HEK293 (cell line): ENCODE data around the gene PDE4A.

ENCODE experiments used
- KLF1 ChIP-seq: fragments of 450-650 bp; formaldehyde crosslinking; IDR thresholded peaks from 2 replicates; pipeline ENCODE4 v1.5.1; 2016; ENCODE audit warnings: missing biosample characterization, missing genetic modification characterization
- KLF10 ChIP-seq: fragments of 450-650 bp; IDR thresholded peaks from 2 replicates; pipeline ENCODE4 v1.5.1; 2018; ENCODE audit warnings: missing biosample characterization, mild to moderate bottlenecking, missing genetic modification characterization
- KLF8 ChIP-seq: fragments of 450-650 bp; formaldehyde crosslinking; IDR thresholded peaks from 2 replicates; pipeline ENCODE4 v1.5.1; 2016; ENCODE audit warnings: missing biosample characterization, missing genetic modification characterization
- KLF9 ChIP-seq: fragments of 450-650 bp; formaldehyde crosslinking; IDR thresholded peaks from 2 replicates; pipeline ENCODE4 v1.5.1; 2016; ENCODE audit warnings: missing biosample characterization, missing genetic modification characterization, low read depth
- OSR2 ChIP-seq: fragments of 450-650 bp; formaldehyde crosslinking; IDR thresholded peaks from 2 replicates; pipeline ENCODE4 v1.5.1; 2016; ENCODE audit warnings: missing biosample characterization, missing genetic modification characterization
- OVOL3 ChIP-seq: fragments of 450-650 bp; formaldehyde crosslinking; IDR thresholded peaks from 2 replicates; pipeline ENCODE4 v1.5.1; 2016; ENCODE audit warnings: missing biosample characterization, missing genetic modification characterization
- PRDM1 ChIP-seq: fragments of 450-650 bp; formaldehyde crosslinking; IDR thresholded peaks from 2 replicates; pipeline ENCODE4; 2016; ENCODE audit warnings: missing biosample characterization, missing genetic modification characterization
- SALL2 ChIP-seq: fragments of 450-650 bp; formaldehyde crosslinking; IDR thresholded peaks from 2 replicates; pipeline ENCODE4 v1.5.0; 2017; ENCODE audit warnings: missing biosample characterization, mild to moderate bottlenecking, missing genetic modification characterization, borderline replicate concordance
- ZBTB21 ChIP-seq: fragments of 450-650 bp; formaldehyde crosslinking; IDR thresholded peaks from 2 replicates; pipeline ENCODE4 v1.5.1; 2017; ENCODE audit warnings: missing biosample characterization, missing genetic modification characterization
- ZBTB48 ChIP-seq: fragments of 450-650 bp; formaldehyde crosslinking; IDR thresholded peaks from 2 replicates; pipeline ENCODE4 v1.5.1; 2016; ENCODE audit warnings: missing biosample characterization, missing genetic modification characterization
- ZFP69B ChIP-seq: fragments of 450-650 bp; formaldehyde crosslinking; IDR thresholded peaks from 2 replicates; pipeline ENCODE4 v1.5.1; 2016; ENCODE audit warnings: missing biosample characterization, missing genetic modification characterization
- ZIC2 ChIP-seq: fragments of 450-650 bp; formaldehyde crosslinking; IDR thresholded peaks from 2 replicates; pipeline ENCODE4 v1.5.1; 2016; ENCODE audit warnings: missing biosample characterization, missing genetic modification characterization
- ZNF133 ChIP-seq: fragments of 450-650 bp; formaldehyde crosslinking; IDR thresholded peaks from 2 replicates; pipeline ENCODE4 v1.5.1; 2016; ENCODE audit warnings: missing biosample characterization, missing genetic modification characterization
- ZNF174 ChIP-seq: fragments of 450-650 bp; formaldehyde crosslinking; IDR thresholded peaks from 2 replicates; pipeline ENCODE4 v1.5.0; 2017; ENCODE audit warnings: missing biosample characterization, mild to moderate bottlenecking, missing genetic modification characterization
- ZNF221 ChIP-seq: fragments of 450-650 bp; formaldehyde crosslinking; IDR thresholded peaks from 2 replicates; pipeline ENCODE4 v1.5.1; 2017; ENCODE audit warnings: missing biosample characterization, missing genetic modification characterization, borderline replicate concordance
- ZNF223 ChIP-seq: fragments of 450-650 bp; formaldehyde crosslinking; IDR thresholded peaks from 2 replicates; pipeline ENCODE4 v1.5.1; 2016; ENCODE audit warnings: missing biosample characterization, missing genetic modification characterization
- ZNF24 ChIP-seq: fragments of 450-650 bp; formaldehyde crosslinking; IDR thresholded peaks from 2 replicates; pipeline ENCODE4 v1.5.1; 2016; ENCODE audit warnings: missing biosample characterization, missing genetic modification characterization
- ZNF37A ChIP-seq: fragments of 450-650 bp; IDR thresholded peaks from 2 replicates; pipeline ENCODE4 v1.5.1; 2018; ENCODE audit warnings: missing biosample characterization, missing genetic modification characterization
- ZNF423 ChIP-seq: fragments of 450-650 bp; formaldehyde crosslinking; IDR thresholded peaks from 2 replicates; pipeline ENCODE4 v1.5.1; 2016; ENCODE audit warnings: missing biosample characterization, missing genetic modification characterization
- ZNF426 ChIP-seq: fragments of 450-650 bp; formaldehyde crosslinking; IDR thresholded peaks from 2 replicates; pipeline ENCODE4 v1.5.1; 2017; ENCODE audit warnings: missing biosample characterization, missing genetic modification characterization, mild to moderate bottlenecking, inconsistent platforms, moderate library complexity
- ZNF501 ChIP-seq: fragments of 450-650 bp; formaldehyde crosslinking; IDR thresholded peaks from 2 replicates; pipeline ENCODE4 v1.5.1; 2016; ENCODE audit warnings: missing biosample characterization, missing genetic modification characterization
- ZNF514 ChIP-seq: fragments of 450-650 bp; formaldehyde crosslinking; IDR thresholded peaks from 2 replicates; pipeline ENCODE4 v1.5.1; 2016; ENCODE audit warnings: missing biosample characterization, missing genetic modification characterization
- ZNF529 ChIP-seq: fragments of 450-650 bp; formaldehyde crosslinking; IDR thresholded peaks from 2 replicates; pipeline ENCODE4 v1.5.1; 2017; ENCODE audit warnings: missing genetic modification characterization, missing biosample characterization; ENCODE audit not compliant: insufficient replicate concordance
- ZNF530 ChIP-seq: fragments of 450-650 bp; formaldehyde crosslinking; IDR thresholded peaks from 2 replicates; pipeline ENCODE4 v1.5.1; 2016; ENCODE audit warnings: low read depth, missing biosample characterization, missing genetic modification characterization
- ZNF544 ChIP-seq: fragments of 450-650 bp; formaldehyde crosslinking; IDR thresholded peaks from 2 replicates; pipeline ENCODE4 v1.5.0; 2017; ENCODE audit warnings: missing biosample characterization, missing genetic modification characterization
- ZNF555 ChIP-seq: fragments of 450-650 bp; formaldehyde crosslinking; conservative IDR thresholded peaks from 2 replicates; pipeline ENCODE4 v1.5.1; 2017; ENCODE audit warnings: missing biosample characterization, mild to moderate bottlenecking, missing genetic modification characterization, inconsistent platforms
- ZNF561 ChIP-seq: fragments of 450-650 bp; IDR thresholded peaks from 2 replicates; pipeline ENCODE4 v1.5.1; 2018; ENCODE audit warnings: missing biosample characterization, missing genetic modification characterization, borderline replicate concordance
- ZNF585B ChIP-seq: fragments of 450-650 bp; formaldehyde crosslinking; IDR thresholded peaks from 2 replicates; pipeline ENCODE4 v1.5.1; 2016; ENCODE audit warnings: missing biosample characterization, missing genetic modification characterization
- ZNF600 ChIP-seq: fragments of 450-650 bp; formaldehyde crosslinking; IDR thresholded peaks from 2 replicates; pipeline ENCODE4 v1.5.1; 2016; ENCODE audit warnings: missing biosample characterization, missing genetic modification characterization
- ZNF610 ChIP-seq: fragments of 450-650 bp; formaldehyde crosslinking; IDR thresholded peaks from 2 replicates; pipeline ENCODE4 v1.5.1; 2016; ENCODE audit warnings: missing biosample characterization, missing genetic modification characterization, borderline replicate concordance
- ZNF623 ChIP-seq: fragments of 450-650 bp; formaldehyde crosslinking; IDR thresholded peaks from 2 replicates; pipeline ENCODE4 v1.5.1; 2016; ENCODE audit warnings: missing biosample characterization, missing genetic modification characterization
- ZNF624 ChIP-seq: fragments of 450-650 bp; formaldehyde crosslinking; IDR thresholded peaks from 2 replicates; pipeline ENCODE4 v1.5.1; 2017; ENCODE audit warnings: missing biosample characterization, missing genetic modification characterization
- ZNF629 ChIP-seq: fragments of 450-650 bp; formaldehyde crosslinking; IDR thresholded peaks from 2 replicates; pipeline ENCODE4 v1.5.1; 2017; ENCODE audit warnings: missing biosample characterization, missing genetic modification characterization
- ZNF654 ChIP-seq: fragments of 450-650 bp; formaldehyde crosslinking; IDR thresholded peaks from 2 replicates; pipeline ENCODE4 v1.5.1; 2016; ENCODE audit warnings: low read depth, missing biosample characterization, missing genetic modification characterization
- ZNF658 ChIP-seq: fragments of 450-650 bp; formaldehyde crosslinking; IDR thresholded peaks from 2 replicates; pipeline ENCODE4; 2016; ENCODE audit warnings: missing biosample characterization, missing genetic modification characterization
- ZNF701 ChIP-seq: fragments of 450-650 bp; formaldehyde crosslinking; IDR thresholded peaks from 2 replicates; pipeline ENCODE4 v1.5.1; 2016; ENCODE audit warnings: missing biosample characterization, missing genetic modification characterization
- ZNF76 ChIP-seq: fragments of 450-650 bp; formaldehyde crosslinking; IDR thresholded peaks from 2 replicates; pipeline ENCODE4; 2016; ENCODE audit warnings: low read depth, missing biosample characterization, missing genetic modification characterization, borderline replicate concordance
- ZNF777 ChIP-seq: fragments of 450-650 bp; formaldehyde crosslinking; IDR thresholded peaks from 2 replicates; pipeline ENCODE4 v1.5.1; 2017; ENCODE audit warnings: missing biosample characterization, missing genetic modification characterization, borderline replicate concordance
- ZNF837 ChIP-seq: fragments of 450-650 bp; formaldehyde crosslinking; IDR thresholded peaks from 2 replicates; pipeline ENCODE4 v1.5.1; 2016; ENCODE audit warnings: missing biosample characterization, missing genetic modification characterization
- ZSCAN23 ChIP-seq: fragments of 450-650 bp; formaldehyde crosslinking; IDR thresholded peaks from 2 replicates; pipeline ENCODE4 v1.5.1; 2016; ENCODE audit warnings: missing biosample characterization, missing genetic modification characterization
- ZSCAN30 ChIP-seq: fragments of 450-650 bp; IDR thresholded peaks from 2 replicates; pipeline ENCODE4 v1.5.1; 2018; ENCODE audit warnings: missing biosample characterization, mild to moderate bottlenecking, missing genetic modification characterization, moderate library complexity
- TF ChIP-seq, protein P1 (sequence below): fragments of 450-650 bp; formaldehyde crosslinking; IDR thresholded peaks from 2 replicates; pipeline ENCODE4 v1.5.1; 2016; ENCODE audit warnings: missing biosample characterization, missing genetic modification characterization

PDE4A gene

DNA sequence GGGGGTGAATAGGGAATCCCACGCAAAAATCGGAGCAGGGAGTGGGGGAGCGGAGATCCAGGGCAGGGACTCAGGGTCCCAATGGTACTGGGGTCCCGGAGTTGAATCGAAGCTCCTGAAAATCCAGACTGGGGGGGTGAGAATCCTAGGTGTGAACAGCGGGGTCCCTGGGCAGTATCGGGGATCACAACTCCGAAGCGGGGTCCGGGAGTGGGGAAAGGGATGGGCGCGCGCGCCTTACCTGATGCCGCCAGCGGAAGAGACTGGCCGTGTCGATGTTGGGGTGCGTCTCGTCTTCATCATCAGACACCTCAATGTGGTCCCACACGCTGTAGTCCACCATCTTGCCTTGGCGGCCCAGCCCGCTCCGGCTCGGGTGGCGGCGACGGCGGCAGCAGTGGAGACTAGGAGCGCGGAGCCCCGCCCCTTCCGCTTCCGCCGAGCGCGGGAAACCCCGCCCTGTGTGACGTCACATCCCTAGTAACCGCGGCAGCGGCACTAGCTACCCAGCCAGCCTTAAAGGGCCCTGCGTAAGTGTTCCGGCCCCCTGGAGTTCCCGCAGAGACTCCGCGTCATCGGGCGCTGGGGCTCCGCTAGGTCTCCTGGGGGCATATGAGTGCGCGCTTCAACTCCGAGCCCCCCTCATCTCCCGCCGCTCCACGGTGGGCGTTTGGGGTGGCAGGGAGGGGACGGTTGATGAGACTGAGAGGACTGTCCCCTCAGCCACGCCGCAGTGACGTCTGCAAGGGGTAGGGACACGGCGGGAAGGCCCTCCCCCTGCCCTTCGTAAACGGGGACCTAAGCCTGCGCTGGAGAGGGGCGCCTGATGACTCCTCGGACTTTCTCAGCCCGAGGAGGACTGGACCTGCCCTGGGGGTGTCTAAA, 17.0 kb upstream of the PDE4A start, which contains the start of gene CDC37 (continued):
- TF ChIP-seq ZSCAN23 (tag by site-specific recombination) (no peak), ZNF423 (peak; percentile 76), ZNF76 (tag by site-specific recombination) (no peak), ZNF544 (tag by site-specific recombination) (no peak), ZNF658 (tag by site-specific recombination) (no peak), ZNF529 (no peak), ZNF610 (tag by site-specific recombination) (0 out of 2 replicates have a peak, but pooled peaks have one; percentile 48), ZBTB21 (peak; percentile 94), ZNF600 (no peak), ZNF555 (tag by site-specific recombination) (no peak), ZNF514 (tag by site-specific recombination) (no peak), ZNF701 (no peak), ZNF629 (tag by site-specific recombination) (peak; percentile 97), ZNF24 (tag by site-specific recombination) (no peak), ZSCAN30 (tag by site-specific recombination) (peak; percentile 87), ZNF223 (tag by site-specific recombination) (no peak), PRDM1 (no peak), ZNF837 (tag by site-specific recombination) (no peak), ZNF777 (tag by site-specific recombination) (no peak), ZNF530 (tag by site-specific recombination) (no peak), KLF8 (tag by site-specific recombination) (peak; percentile 92), KLF1 (peak; percentile 64; the same call in 1 of the 2 replicates), ZNF561 (tag by site-specific recombination) (no peak), ZNF37A (tag by site-specific recombination) (no peak), ZNF133 (no peak), SALL2 (tag by site-specific recombination) (no peak), ZIC2 (tag by site-specific recombination) (peak; percentile 78), ZNF501 (tag by site-specific recombination) (0 out of 2 replicates have a peak, but pooled peaks have one; percentile 36), ZBTB48 (peak; percentile 54), ZNF623 (no peak), KLF10 (tag by site-specific recombination) (peak; percentile 78), ZNF426 (tag by site-specific recombination) (no peak), OVOL3 (tag by site-specific recombination) (peak; percentile 21; the same call in 1 of the 2 replicates), ZNF654 (tag by site-specific recombination) (no peak), ZNF585B (tag by site-specific recombination) (no peak), ZFP69B (tag by site-specific recombination) (peak; percentile 78; the same call in 1 of the 2 replicates), OSR2 (no peak), ZNF221 (tag by site-specific recombination) (no peak), ZNF624 (tag by site-specific recombination) (no peak), KLF9 (peak; percentile 94), ZNF174 (tag by site-specific recombination) (no peak)
- TF ChIP-seq, protein P1, sequence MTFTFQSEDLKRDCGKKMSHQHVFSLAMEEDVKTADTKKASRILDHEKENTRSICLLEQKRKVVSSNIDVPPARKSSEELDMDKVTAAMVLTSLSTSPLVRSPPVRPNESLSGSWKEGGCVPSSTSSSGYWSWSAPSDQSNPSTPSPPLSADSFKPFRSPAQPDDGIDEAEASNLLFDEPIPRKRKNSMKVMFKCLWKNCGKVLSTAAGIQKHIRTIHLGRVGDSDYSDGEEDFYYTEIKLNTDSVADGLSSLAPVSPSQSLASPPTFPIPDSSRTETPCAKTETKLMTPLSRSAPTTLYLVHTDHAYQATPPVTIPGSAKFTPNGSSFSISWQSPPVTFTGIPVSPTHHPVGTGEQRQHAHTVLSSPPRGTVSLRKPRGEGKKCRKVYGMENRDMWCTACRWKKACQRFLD (tag by site-specific recombination): no peak
